ENCODE measurements around the gene IRAK2. TPM values are rescaled to one million over a fixed set of nuclear protein-coding genes. Genes with fewer than 3 reads are reported as not detected.
A peak's percentile ranks its signal among the peaks of the same experiment; 100 is the strongest.

IRAK2 gene
- total RNA-seq, 1 donor from 2014 or later: 2.0 TPM

GRCh38 chr3:10238345-10239183 lies 73.8 kb downstream of the IRAK2 start:
- TF ChIP-seq CTCF (IDR thresholded peaks at IDR 0.05; ENCODE audit: insufficient read depth, low read depth, low read length) (no peak), EZH2 (IDR thresholded peaks at IDR 0.05; ENCODE audit: insufficient read depth, low read length) (no peak)
- Histone ChIP-seq H3K27me3 (ENCODE audit: insufficient read depth, low read length) (no peaks in the 10 kb centered on the region), H3K4me1 (ENCODE audit: insufficient read depth, low read length) (peaks cover 9% of the 10 kb centered on the region), H3K9ac (ENCODE audit: low read length) (no peak overlapping the region), H3K4me3 (ENCODE audit: insufficient read depth, low read depth, low read length) (no peak overlapping the region), H3K9me3 (ENCODE audit: insufficient read depth, low read depth, low read length) (no peaks in the 10 kb centered on the region), H2AFZ (ENCODE audit: low read depth, low read length) (no peak overlapping the region), H4K20me1 (ENCODE audit: insufficient read depth, low read length) (no peaks in the 10 kb centered on the region), H3K79me2 (ENCODE audit: insufficient read depth, low read length) (no peaks in the 10 kb centered on the region), H3K4me2 (ENCODE audit: low read length) (no peak overlapping the region), H3K36me3 (ENCODE audit: insufficient read depth, low read length) (peaks cover 4% of the 10 kb centered on the region), H3K27ac (ENCODE audit: low read depth, low read length) (no peak overlapping the region)
- peaks cover 8% of the 10 kb centered on the region for H3K9me3 Mint-ChIP-seq (ENCODE audit: unreplicated experiment)
- H3K4me1 Mint-ChIP-seq (ENCODE audit: low read depth, unreplicated experiment): peaks cover 19% of the 10 kb centered on the region
- H3K27ac Mint-ChIP-seq (ENCODE audit: unreplicated experiment): peak overlapping the region; percentile 14
- H3K36me3 Mint-ChIP-seq (ENCODE audit: low read depth, unreplicated experiment): peaks cover 4% of the 10 kb centered on the region
- H3K27me3 Mint-ChIP-seq (ENCODE audit: low read depth, unreplicated experiment): no peaks in the 10 kb centered on the region
- DNase-seq (ENCODE audit: low read depth) (no peak), FAIRE-seq (no peak)
- no peak overlapping the region for H3K4me3 Mint-ChIP-seq (ENCODE audit: unreplicated experiment)

GRCh38 chr3:10240799-10241198 lies 76.1 kb downstream of the IRAK2 start:
- peaks cover 13% of the 10 kb centered on the region for H3K9me3 Mint-ChIP-seq (ENCODE audit: unreplicated experiment)
- no peak overlapping the region for H3K27ac Mint-ChIP-seq (ENCODE audit: unreplicated experiment)
- no peak for FAIRE-seq
- Histone ChIP-seq H4K20me1 (ENCODE audit: insufficient read depth, low read length) (no peaks in the 10 kb centered on the region), H3K9ac (ENCODE audit: low read length) (no peak overlapping the region), H3K27me3 (ENCODE audit: insufficient read depth, low read length) (no peaks in the 10 kb centered on the region), H3K4me1 (ENCODE audit: insufficient read depth, low read length) (peaks cover 9% of the 10 kb centered on the region), H3K27ac (ENCODE audit: low read depth, low read length) (no peak overlapping the region), H2AFZ (ENCODE audit: low read depth, low read length) (no peak overlapping the region), H3K4me3 (ENCODE audit: insufficient read depth, low read depth, low read length) (no peak overlapping the region), H3K9me3 (ENCODE audit: insufficient read depth, low read depth, low read length) (peaks cover 4% of the 10 kb centered on the region), H3K36me3 (ENCODE audit: insufficient read depth, low read length) (peaks cover 3% of the 10 kb centered on the region), H3K4me2 (ENCODE audit: low read length) (no peak overlapping the region), H3K79me2 (ENCODE audit: insufficient read depth, low read length) (no peaks in the 10 kb centered on the region)
- no peak overlapping the region for H3K4me3 Mint-ChIP-seq (ENCODE audit: unreplicated experiment)
- TF ChIP-seq EZH2 (IDR thresholded peaks at IDR 0.05; ENCODE audit: insufficient read depth, low read length) (no peak), CTCF (IDR thresholded peaks at IDR 0.05; ENCODE audit: insufficient read depth, low read depth, low read length) (no peak)
- H3K36me3 Mint-ChIP-seq (ENCODE audit: low read depth, unreplicated experiment): peaks cover 2% of the 10 kb centered on the region
- no peaks in the 10 kb centered on the region for H3K27me3 Mint-ChIP-seq (ENCODE audit: low read depth, unreplicated experiment)
- peaks cover 19% of the 10 kb centered on the region for H3K4me1 Mint-ChIP-seq (ENCODE audit: low read depth, unreplicated experiment)
- DNase-seq (ENCODE audit: low read depth): no peak

Data from astrocyte (in vitro differentiated cells and primary cell).